Measurements from ENCODE around the gene DUSP16.

Gene DUSP16

DNA sequence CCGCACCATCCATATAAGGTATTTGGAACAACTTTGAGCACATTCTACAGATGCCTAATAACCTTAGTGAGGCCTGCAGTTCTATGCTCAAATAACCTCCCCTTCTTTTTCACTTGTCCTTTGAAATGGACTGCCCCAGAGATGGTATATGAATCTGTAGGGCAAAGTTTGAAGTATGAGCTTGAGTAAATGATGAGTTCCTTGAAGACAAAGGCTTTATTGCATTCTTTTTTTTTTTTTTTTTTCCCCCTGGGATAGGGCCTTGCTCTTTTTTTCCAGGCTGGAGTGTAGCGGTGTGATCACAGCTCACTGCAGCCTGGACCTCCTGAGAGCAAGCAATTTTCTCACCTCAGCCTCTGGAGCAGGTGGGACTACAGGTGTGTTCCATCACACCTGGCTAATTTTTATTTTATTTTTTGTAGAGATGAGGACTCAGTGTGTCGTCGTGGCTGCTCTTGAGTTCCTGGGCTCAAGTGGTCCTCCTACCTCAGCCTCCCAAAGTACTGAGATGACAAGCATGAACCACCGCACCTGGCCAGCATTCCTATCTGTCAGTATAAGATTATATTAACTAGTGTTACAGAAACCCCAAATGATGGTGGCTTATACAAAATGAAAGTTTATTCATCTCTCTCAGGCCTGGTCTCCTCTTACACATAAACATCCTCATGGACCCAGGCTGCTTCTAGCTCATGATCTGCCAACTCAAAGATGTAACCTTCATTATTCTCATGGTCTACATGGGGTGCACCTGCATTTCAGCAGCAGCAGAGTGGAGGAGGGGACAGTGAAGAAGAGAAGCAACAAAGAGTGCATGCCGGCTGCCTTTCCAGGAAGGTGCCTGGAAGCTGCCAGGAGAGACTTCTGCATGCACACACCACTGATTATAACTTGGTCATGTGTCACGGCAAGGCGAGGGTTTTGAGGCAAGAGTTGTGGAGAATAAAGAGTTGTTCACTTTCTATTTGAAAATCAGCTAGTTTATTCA is 101.4 kb downstream of the DUSP16 start:
- intact Hi-C loops (cut with DNase I), result no loop called here
- DNase-seq, result no peak

DNA sequence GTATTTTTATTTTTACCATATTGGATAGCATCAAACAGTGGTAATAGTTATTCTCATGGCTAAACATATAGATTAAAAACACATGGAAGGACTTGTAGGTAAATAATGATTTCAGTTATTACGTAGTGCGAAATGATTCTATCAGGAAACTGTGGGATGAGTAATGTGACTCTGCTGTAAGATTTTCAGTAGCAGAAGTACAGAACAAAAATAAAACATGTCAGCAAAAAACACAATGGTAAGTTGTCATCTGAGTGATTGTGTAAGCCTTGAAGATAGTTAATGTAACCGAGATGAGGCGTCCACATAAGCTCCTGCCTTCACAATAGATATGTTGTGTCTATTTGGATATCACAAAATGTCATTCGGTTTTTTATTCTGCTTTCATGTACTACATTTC is 106.0 kb downstream of the DUSP16 start:
- intact Hi-C loops (cut with DNase I), result no loop called here
- DNase-seq, result no peak

DNA sequence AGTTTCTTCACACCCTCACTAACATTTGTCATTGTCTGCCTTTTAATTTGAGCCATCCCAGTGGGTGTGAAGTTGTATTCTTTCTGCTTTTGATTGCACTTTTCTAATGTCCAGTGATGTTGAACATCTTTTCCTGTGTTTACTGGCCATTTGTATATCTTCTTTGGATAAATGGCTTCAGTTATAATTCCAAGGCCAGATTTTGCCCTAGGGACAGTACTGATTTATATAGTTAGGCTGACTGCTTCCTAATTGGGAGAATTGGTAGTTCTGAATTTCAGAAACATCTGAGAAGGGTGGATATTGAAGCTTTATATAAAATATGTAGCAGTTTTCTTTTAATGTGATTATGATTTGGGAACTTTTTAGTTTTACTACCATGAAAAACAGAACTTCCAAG is 108.3 kb downstream of the DUSP16 start:
- DNase-seq, result no peak

DNA sequence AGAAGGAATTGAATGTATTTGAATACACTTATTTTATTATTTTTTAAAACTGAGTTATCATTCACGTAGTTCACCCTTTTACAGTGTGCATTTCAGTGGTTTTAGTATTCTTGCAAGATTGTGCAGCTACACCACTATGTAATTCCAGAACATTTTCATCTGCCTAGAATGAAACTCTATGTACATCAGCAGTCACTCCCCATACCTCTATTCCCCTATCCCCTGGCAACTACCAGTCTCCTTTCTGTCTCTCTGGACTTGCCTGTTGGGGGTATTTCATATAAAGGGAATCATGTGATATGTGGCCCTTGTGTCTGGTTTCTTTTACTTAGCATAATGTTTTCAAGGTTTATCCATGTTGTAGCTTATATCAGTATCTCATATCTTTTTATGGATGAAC is 109.0 kb downstream of the DUSP16 start:
- intact Hi-C loops (cut with DNase I), result no loop called here
- DNase-seq, result no peak

More for the DNA sequence above, 108.3 kb downstream of the DUSP16 start:
- intact Hi-C loops (cut with DNase I), result no loop called here

DNA sequence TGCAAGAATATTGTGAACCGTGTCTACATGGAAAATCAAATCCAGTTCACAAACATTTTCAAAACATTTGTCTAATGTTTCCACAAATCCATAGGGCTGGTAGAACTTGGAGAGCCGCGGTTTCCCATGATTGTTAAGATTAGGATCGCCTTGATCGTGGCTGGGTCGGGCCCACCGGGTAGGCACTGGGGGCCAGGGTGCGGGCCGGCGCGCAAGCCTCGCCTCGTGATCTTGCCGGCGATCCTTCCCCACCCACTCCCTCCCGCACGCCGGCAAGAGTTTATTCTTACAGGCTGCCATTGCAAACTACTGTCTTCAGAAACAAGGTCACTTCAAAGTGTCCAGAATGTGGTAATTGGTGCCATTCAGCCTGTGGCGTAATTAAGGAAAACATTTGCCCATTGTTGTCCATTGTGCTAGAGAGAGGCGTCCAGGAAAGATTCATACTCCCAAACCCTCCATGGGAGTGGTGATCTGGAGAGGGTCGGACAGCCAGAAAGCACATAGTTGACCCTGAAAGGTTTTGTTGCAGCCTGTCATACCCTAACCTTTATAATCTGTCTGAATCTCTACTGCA is 110.2 kb downstream of the DUSP16 start:
- intact Hi-C loops (cut with DNase I), result no loop called here

DNA sequence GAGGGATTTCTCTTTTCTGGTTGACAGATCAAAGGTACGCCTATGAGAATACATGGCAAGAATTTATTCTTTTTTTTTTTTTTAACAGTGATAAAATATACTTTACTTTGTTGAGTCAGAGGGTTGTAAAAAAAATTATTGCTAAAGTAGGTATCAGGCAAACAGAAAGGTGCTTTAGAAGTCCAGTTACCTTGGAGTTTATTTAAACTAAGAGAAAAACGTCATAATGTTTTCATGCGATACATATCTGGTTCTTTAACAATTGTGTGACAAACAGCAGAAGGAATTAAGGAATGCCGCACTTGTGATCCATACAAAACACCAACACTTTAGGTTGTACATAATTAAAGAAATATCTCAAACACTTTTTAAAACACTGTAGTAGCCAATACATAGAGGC is 111.6 kb downstream of the DUSP16 start:
- intact Hi-C loops (cut with DNase I), result no loop called here
- no peak for DNase-seq

More for the DNA sequence above, 110.2 kb downstream of the DUSP16 start:
- no peak for DNase-seq

DNA sequence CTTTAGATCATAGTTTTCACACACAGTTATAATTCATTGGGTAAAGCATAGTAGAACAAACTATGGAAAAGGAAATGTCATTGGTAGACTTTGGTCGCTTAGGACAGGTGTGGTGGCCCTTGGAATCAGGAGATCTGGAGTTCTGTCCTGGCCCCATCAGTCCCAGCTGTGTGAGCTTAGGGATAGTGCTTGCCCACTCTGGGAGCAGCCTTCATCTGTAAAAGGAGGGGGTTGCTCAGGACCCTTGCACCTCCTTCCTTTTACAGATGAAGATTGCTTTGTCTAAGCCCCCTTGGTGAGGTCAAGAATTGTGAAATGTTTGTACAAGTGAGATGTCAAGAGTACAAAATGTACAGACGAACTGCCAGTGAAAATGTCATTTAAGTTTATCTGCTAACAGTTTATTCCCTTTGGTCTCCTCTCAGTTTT is 112.6 kb downstream of the DUSP16 start:
- intact Hi-C loops (cut with DNase I), result no loop called here
- DNase-seq, result no peak

DNA sequence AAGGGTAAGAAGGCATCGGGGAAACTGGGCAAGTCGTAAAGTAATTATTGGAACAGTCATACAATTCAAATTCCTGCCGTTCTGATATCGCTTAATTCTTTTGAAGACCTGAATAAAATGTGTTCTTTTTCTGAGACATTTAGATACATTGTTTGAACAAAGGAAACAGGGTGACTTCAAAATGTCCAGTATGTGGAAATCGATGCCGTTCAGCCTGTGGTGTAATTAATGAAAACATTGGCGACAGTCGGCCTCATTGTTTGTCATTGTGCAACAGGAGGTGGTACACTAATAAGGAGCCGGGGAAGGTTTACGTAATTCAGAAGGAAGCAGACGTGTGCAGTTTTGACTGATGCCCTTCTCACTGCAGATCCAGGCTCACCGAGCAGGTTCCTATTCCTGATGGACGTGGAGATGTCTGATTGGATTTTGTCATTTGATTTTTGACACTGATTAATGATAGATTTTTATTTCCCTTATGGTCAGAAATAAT is 113.1 kb downstream of the DUSP16 start:
- intact Hi-C loops (cut with DNase I), result no loop called here
- DNase-seq, result no peak

DNA sequence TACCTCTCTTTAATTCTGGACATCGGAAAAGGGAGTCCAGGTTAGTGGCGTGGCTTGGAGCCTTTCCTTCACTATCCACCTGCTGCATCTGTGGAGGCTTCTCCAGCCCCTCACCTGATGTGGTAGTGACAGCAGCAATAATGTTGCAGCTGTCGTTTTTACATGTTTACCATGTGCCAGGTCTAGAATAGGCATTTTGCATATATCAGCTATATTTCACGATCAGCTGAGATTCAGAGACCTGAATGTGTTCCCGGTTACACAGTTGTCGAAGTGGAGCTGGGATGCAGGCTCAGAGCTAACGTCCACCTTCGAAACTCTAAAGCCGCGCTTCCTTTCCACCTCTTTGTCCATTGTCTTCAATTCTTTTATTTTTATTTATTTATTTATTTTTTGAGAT is 114.8 kb downstream of the DUSP16 start:
- no peak for DNase-seq
- intact Hi-C loops (cut with DNase I), result loop anchor here (1.0 kb wide), 1 partner anchor 14 kb away; no protein-coding TSS in a partner anchor

DNA sequence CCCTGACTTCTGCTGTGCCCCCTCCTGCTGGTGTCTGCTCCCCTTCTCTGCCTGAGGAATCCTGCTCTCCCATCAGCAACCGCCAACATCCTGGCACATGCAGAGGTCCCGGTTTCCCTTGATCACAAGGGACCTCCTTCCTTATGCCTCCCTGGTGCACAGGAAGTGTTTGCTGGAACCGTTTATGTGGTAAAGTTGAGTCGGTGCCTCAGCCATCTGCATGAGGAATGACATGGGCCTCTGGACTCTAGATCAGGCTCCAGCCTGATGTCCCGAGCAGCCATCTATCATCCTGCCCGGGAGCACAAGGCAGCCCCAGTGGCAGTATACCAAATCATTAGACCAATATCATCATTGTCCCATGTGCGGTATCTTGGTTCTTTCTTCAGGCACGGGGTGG is 115.4 kb downstream of the DUSP16 start:
- DNase-seq, result no peak
- intact Hi-C loops (cut with DNase I), result no loop called here

DNA sequence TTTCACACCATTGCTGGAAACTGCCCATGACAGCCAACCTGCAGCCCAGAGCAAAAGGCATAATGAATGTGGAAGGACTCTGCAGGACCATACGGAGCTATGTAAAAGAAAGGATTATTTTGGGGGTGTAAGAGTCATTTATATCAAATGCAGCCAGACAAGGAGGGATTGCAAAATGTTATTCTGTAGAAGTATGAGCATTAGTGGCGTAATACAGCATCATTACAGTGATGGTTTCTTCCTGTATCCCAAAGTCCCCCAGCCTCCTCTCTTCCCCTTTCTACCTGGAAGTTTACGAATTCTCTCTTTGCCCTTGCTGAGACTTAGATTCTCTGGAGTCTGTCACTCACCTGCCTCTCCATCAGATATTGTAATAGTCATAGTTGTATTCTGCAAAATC is 115.9 kb downstream of the DUSP16 start:
- DNase-seq, result no peak
- intact Hi-C loops (cut with DNase I), result no loop called here

DNA sequence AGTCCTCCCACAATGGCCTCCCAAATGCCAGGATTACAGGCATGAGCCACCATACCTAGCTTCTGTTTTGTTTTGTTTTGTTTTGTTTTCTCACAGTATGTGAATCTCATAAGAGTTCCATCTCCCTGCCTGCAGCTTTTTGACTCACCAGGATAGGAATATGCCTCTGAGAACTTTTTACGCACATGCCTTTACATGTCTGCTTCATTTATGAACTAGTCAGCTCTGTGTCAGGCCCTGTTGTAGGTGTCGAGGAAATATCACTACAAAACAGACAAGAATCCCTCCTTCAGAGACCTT is 116.8 kb downstream of the DUSP16 start:
- intact Hi-C loops (cut with DNase I), result no loop called here
- DNase-seq, result no peak

DNA sequence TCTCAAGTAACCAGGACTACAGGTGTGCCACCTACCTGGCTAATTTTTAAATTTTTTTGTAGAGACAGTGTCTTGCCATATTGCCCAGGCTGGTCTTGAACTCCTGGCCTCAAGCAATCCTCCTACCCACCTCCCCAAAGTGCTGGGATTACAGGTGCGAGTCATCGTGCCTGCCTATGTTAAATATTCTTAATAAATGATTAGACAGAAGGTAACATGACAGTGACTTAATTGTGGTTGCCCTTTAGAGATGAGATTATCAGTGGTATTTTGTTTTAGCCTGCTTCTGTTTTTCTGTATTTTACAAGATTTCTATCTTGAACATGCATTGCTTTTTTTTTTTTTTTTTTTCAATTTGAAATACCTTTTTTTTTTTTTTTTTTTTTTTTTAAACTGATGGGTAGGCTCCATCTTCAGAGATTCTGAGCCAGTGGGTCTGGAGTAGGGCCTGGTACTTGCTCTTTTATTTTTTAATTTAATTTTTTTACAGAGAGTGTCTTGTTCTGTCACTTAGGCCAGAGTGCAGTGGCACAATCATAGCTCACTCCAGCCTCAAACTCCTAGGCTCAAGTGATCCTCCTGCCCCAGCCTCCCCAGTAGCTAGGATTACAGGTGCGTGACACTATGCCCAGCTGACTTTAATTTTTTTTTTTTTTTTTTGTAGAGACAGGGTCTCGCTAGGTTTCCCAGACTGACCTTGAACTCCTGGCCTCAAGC is 117.3 kb downstream of the DUSP16 start:
- DNase-seq, result no peak
- intact Hi-C loops (cut with DNase I), result no loop called here

DNA sequence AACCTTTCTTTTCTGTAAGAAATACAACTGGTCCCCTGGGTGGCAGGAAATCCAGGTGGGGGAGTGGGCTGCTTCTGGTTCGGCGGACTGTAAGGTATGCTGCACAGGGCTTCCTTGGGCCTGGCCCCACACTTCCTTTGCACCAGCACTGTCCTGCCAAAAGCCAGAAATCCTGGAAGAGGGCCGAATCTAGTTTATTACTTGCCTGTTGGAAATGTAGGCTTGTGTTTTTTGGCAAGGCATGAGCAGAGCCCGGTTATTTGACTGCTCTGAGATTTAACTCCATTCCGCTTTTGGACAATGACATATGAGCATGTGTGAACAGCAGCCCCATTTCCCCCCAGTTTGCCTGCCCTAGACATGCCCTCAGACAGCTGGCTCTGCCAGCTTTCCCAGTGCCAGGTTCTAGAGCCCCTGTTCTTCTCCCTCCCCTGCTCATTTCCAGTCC is 119.2 kb downstream of the DUSP16 start:
- intact Hi-C loops (cut with DNase I), result no loop called here
- DNase-seq, result peak in 1 of 42 donors; percentile 11

DNA sequence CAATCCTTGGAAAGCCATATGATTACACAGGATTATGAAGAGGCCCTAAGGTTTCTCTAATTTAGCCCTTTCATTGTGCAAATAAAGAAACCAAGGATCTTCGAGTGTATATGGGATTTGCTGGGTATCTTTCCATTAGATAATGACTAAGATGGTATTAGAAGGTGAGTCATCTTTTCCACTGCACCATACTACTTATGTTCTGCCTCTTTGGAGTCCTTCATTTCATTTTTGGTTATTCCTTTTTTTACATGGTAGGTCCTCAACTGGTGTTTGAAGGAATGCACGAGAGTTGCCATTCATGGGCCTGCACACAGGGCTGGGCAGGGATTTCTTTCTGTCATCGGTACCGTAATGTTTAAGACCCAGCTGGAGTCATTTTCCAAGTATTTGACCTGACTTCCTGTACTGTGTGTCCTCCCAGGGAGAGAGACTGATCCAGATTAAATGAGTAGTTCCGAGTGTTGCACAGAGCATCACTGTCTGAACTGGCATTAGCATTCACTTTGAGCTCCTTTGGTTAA is 120.1 kb downstream of the DUSP16 start:
- DNase-seq, result no peak
- intact Hi-C loops (cut with DNase I), result no loop called here

DNA sequence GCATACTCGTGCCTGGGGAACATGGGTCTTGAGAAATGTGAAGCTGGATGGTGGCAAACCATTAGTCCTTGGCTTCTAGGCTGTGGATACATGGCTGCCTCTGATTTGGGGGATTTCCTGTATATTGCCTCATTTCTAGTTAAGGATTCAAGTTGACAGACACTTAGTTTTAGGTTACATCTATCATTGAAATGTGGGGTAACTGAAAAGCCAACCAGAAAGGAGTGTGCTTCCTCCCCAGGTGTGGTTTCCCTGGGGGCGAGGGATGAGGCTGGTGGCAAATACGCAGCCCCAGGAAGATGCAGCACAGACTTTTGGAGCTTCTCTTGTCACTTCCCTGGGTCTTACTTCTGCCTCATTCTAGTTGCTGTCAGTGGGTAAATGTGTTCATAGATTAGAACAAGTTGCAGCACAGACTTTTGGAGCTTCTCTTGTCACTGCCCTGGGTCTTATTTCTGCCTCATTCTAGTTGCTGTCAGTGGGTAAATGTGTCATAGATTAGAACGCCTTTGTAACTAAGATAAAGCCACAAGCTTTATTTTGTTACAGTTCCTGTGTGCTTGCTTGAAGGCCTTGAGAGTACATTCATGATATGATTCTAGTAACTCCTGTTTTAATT is 120.7 kb downstream of the DUSP16 start:
- intact Hi-C loops (cut with DNase I), result no loop called here
- no peak for DNase-seq

DNA sequence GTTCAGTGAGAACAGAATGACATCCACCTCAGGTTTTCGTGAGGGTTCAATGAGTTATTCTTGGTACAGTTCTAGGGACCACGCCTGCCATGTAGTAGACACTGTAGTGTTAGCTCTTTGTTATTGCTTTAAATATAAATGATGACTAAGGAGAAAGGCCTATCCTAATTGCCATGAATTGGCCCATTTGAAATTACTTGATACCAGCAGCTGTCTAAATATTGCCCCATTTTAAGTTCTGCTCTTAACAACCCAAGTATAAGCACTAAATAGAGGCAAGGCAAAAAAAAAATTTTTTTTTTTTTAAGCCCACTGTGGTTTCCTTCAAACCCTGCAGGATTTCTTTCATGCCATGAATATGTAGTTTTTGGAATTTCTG is 121.2 kb downstream of the DUSP16 start:
- no peak for DNase-seq
- intact Hi-C loops (cut with DNase I), result no loop called here

DNA sequence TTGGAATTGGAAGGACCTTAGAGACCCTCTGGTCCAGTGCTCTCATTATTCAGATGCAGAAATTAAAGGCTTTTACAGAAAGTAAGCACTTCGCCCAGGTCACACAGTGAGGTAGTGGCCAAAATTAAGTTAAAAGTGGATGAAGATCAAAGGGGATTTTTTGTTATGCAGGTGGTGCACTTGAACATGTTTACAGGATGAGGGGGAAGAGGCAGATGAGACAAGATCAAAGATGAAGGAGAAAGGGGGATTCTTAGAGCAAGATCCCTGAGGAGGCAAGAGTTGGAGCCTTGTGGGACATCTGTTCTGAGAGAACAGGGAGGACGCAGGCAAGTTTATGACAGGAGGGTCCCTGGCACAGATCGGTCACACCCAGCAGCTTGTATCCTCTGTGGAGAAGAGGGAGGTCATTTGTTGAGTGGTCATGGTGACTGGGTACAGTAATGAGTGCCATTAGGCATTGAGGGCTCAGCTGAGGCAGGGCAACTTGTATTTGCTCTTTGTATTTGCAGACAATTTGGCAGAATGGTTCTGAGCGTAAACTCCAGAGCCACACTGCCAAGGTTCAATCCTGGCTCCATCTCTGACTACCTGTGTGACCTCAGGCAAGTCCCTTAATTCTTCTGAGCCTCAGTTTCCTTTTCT is 121.8 kb downstream of the DUSP16 start:
- no peak for DNase-seq
- intact Hi-C loops (cut with DNase I), result no loop called here

DNA sequence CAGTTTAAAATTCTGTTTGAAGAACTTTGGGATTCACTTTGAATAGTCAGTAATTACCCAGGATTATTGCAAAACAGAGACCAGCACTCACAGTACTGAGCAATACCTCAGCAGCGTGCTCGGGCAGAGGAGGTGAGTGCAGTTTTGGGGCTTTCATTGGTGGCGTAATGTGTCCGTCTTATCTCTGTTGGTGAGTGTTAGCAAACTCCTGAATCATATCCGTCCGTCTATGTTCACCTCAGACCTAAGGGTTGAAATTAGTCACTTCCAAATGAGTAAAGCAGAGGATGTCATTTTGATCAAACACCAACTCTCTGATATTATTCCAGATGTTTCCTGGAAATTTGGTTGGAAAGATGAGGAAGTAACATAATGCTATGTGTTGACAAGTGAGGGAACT is 123.0 kb downstream of the DUSP16 start:
- DNase-seq, result no peak
- intact Hi-C loops (cut with DNase I), result no loop called here
